ENCODE measurements around the gene RNF167.

GRCh38 chr17:4919511-4920047, 20.5 kb upstream of the RNF167 start:
- TF ChIP-seq POLR2A (IDR thresholded peaks at IDR 0.05) (no peak), CTCF (IDR thresholded peaks at IDR 0.05) (no peak)

Measured in esophagus squamous epithelium (tissue), 4 donors.